Neural crest cell (in vitro differentiated cells): ENCODE measurements around the gene ATXN7L1. TPM values are rescaled to one million over a fixed set of nuclear protein-coding genes. Genes with fewer than 3 reads are reported as not detected.
A peak's percentile ranks its signal among the peaks of the same experiment; 100 is the strongest.

Experiments
- DNase-seq: peaks from one replicate; pipeline ENCODE4 v3.0.0; 2021; ENCODE audit warnings: low read depth, mixed read lengths, low spot score
- H3K27ac Mint-ChIP-seq: one replicate; pipeline ENCODE4 v1.8.0; 2021; ENCODE audit warnings: mild to moderate bottlenecking, mixed read lengths; ENCODE audit not compliant: unreplicated experiment
- H3K27me3 Mint-ChIP-seq: 2 replicates; pipeline ENCODE4 v1.8.0; 2021; ENCODE audit warnings: low read depth, mild to moderate bottlenecking, mixed read lengths
- H3K36me3 Mint-ChIP-seq: 2 replicates; pipeline ENCODE4 v1.8.0; 2021; ENCODE audit warnings: low read depth, mild to moderate bottlenecking, mixed read lengths
- H3K4me1 Mint-ChIP-seq: 2 replicates; pipeline ENCODE4 v1.8.0; 2021; ENCODE audit warnings: mixed read lengths
- H3K4me3 Mint-ChIP-seq: one replicate; pipeline ENCODE4 v1.8.0; 2021; ENCODE audit warnings: mild to moderate bottlenecking, mixed read lengths
- H3K9me3 Mint-ChIP-seq: 2 replicates; pipeline ENCODE4 v1.8.0; 2021; ENCODE audit warnings: mixed read lengths
- CTCF ChIP-seq: fragments of 200-600 bp; sonication (generic); conservative IDR thresholded peaks from 2 replicates; pipeline ENCODE4 v1.5.0; 2021; ENCODE audit warnings: antibody characterized with exemption, mild to moderate bottlenecking
- total RNA-seq: library from RNA; stranded (reverse); gene quantifications from 2 replicates; pipeline ENCODE4 v1.2.1, GENCODE V29; 2021

Gene ATXN7L1
- total RNA-seq, 1 donor from 2014 or later = 14.4 TPM

- no peak overlapping the region for H3K4me3 Mint-ChIP-seq
- DNase-seq = no peak
- H3K4me1 Mint-ChIP-seq = no peaks in the 10 kb centered on the region
- no peaks in the 10 kb centered on the region for H3K9me3 Mint-ChIP-seq
- H3K27ac Mint-ChIP-seq = no peak overlapping the region
- TF ChIP-seq CTCF = no peak
- peaks cover 13% of the 10 kb centered on the region for H3K36me3 Mint-ChIP-seq
- H3K27me3 Mint-ChIP-seq = no peaks in the 10 kb centered on the region
Observed at GRCh38 chr7:105567024-105567423, 309.4 kb downstream of the ATXN7L1 start.

- no peak for DNase-seq
- Mint-ChIP-seq H3K4me3 (no peak overlapping the region), H3K9me3 (no peaks in the 10 kb centered on the region), H3K27me3 (no peaks in the 10 kb centered on the region), H3K27ac (no peak overlapping the region), H3K36me3 (peaks cover 14% of the 10 kb centered on the region), H3K4me1 (no peaks in the 10 kb centered on the region)
- no peak for TF ChIP-seq CTCF
Observed at GRCh38 chr7:105565190-105565589, 311.2 kb downstream of the ATXN7L1 start.

DNA sequence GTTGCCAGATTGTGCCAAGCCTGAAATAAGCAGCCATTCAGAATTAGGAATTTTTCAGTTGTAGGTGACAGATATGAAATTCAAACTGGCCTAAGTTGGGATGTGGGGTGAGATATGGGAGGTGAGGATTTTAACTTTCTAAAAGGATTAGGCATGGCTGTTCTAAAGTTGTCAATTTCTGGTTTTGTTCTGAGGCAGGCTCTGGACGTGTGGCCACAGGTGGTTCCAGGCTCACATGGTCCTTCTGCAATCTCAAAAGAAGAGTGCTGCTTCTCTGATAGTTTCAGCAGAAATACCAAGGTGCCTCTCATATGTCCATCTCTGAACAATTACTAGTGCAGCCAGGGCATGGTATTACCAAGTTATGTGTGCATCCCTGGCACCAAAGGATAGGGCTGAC, 316.5 kb downstream of the ATXN7L1 start:
- H3K27me3 Mint-ChIP-seq = no peaks in the 10 kb centered on the region
- no peak for DNase-seq
- no peaks in the 10 kb centered on the region for H3K4me1 Mint-ChIP-seq
- H3K36me3 Mint-ChIP-seq = peaks cover 14% of the 10 kb centered on the region
- TF ChIP-seq CTCF = no peak
- no peak overlapping the region for H3K4me3 Mint-ChIP-seq
- no peaks in the 10 kb centered on the region for H3K9me3 Mint-ChIP-seq
- peak overlapping the region; percentile 69 for H3K27ac Mint-ChIP-seq

Other genes with a start within 250 kb of the ATXN7L1 start
- 5.4 and 6.1 TPM in 2 replicates for gene CDHR3, start 86.7 kb upstream of the ATXN7L1 start, total RNA-seq
- gene SYPL1, start 235.7 kb upstream of the ATXN7L1 start, total RNA-seq = 39.4 and 42.2 TPM in 2 replicates